Heart right ventricle (tissue), 16 donors: ENCODE measurements around the gene GMFB. TPM values are rescaled to one million over a fixed set of nuclear protein-coding genes. Genes with fewer than 3 reads are reported as not detected.

Experiments used
- ATAC-seq, 8 donors: fragments of 200-7000 bp; cut with Tn5 transposase; one replicate each; pipeline ENCODE4 v1.9.1; 2020; ENCODE audit warnings: mild to moderate bottlenecking in 8 of 8, moderate library complexity in 8 of 8, moderate number of reproducible peaks in 1 of 8
- DNase-seq, 2 donors: peaks; one replicate each; pipeline ENCODE4 v3.0.0-alpha.2; 2020
- H3K27ac ChIP-seq, 10 donors: fragments of 200-600 bp; sonication (generic) in 2 of 10; one replicate each; pipeline versions ENCODE4 v1.5.0 to v1.8.0; 2020 to 2022; ENCODE audit warnings: mild to moderate bottlenecking in 3 of 10
- H3K27me3 ChIP-seq, 7 donors: fragments of 200-600 bp; one replicate each; pipeline ENCODE4 v1.8.0; 2021 to 2022; ENCODE audit warnings: mild to moderate bottlenecking in 2 of 7
- H3K36me3 ChIP-seq, 9 donors: fragments of 200-600 bp; sonication (generic) in 1 of 9; one replicate each; pipeline versions ENCODE4 v1.5.0 to v1.8.0; 2020 to 2022; ENCODE audit warnings: mild to moderate bottlenecking in 2 of 9
- H3K4me1 ChIP-seq, 9 donors: fragments of 200-600 bp; sonication (generic) in 1 of 9; one replicate each; pipeline versions ENCODE4 v1.5.0 to v1.8.0; 2020 to 2022; ENCODE audit warnings: mild to moderate bottlenecking in 4 of 9
- H3K4me3 ChIP-seq, 10 donors: fragments of 200-600 bp; sonication (generic) in 2 of 10; one replicate each; pipeline versions ENCODE4 v1.5.0 to v1.8.0; 2020 to 2022; ENCODE audit warnings: mild to moderate bottlenecking in 7 of 10, moderate library complexity in 2 of 10
- H3K9me3 ChIP-seq, 11 donors: fragments of 200-600 bp in 10 of 11; sonication (generic) in 2 of 11; one replicate each; pipeline versions ENCODE4 v1.5.0 to v1.8.0; 2013 to 2022; ENCODE audit warnings: mild to moderate bottlenecking in 2 of 11, control low read depth in 1 of 11, moderate library complexity in 1 of 11
- CTCF ChIP-seq, 9 donors: fragments of 200-600 bp; sonication (generic) in 2 of 9; IDR thresholded peaks; one replicate each; pipeline versions ENCODE4 v1.5.0 to v1.8.0; 2021 to 2022; ENCODE audit warnings: antibody characterized with exemption in 9 of 9, mild to moderate bottlenecking in 5 of 9, moderate library complexity in 1 of 9
- WGBS, 2 donors: extraction: QIAGEN DNeasy Blood & Tissue Kit; methylation state at CpG; one replicate each; pipeline ENCODE4 v1.1.7; 2013; ENCODE audit warnings: inconsistent platforms in 1 of 2; 5-methylcytosine and 5-hydroxymethylcytosine counted together
- intact Hi-C, 10 donors: fragments of 100-400 bp; cut with DNase I; formaldehyde crosslinking; loops; one replicate each; pipeline versions ENCODE4 v1.11.1 to v1.14.2; 2022
- polyA plus RNA-seq, 2 donors: library from polyadenylated mRNA; stranded (reverse); fragments of 200-250 nt; gene quantifications; one replicate each; pipeline ENCODE4 v1.2.3, GENCODE V29; 2013
- total RNA-seq, 10 donors: library from RNA; stranded (reverse); fragmentation: NEBNext Ultra II Directional in 3 of 10; extraction: Animal tissue kit (Norgen Biotek cat#: 25700) in 3 of 10; gene quantifications; one replicate each; pipeline versions ENCODE4 v1.2.1 to v1.2.4, GENCODE V29; 2021 to 2023
- donor health status: Arrhythmogenic right ventricular cardiomyopathy.
- donor health status: ischemic (EF 13 %, LVEDD 7.1; RV severe dilation, severe dysfunction).
- donor health status: healthy with polysubstance abuse.
- donor health status: DM: no; HTN: yes; CAD: no.
- donor health status: DM: no; HTN: no; CAD: no.
- donor health status: ischemic (EF 25% LVEDD 6.9; RV normal size, moderate dysfunction).
- donor health status: ischemic (EF 25% LVEDD 5.7; RV mildly dilated, moderate dysfunction).
- donor health status: healthy.
- donor health status: DM: yes; HTN: yes; CAD: no.
- donor health status: Ischemic cardiomyopathy.
- donor health status: ischemic (EF 35%, LVEDD 5.7; RV mildly dilated, moderate dysfunction).
- donor health status: nonischemic (EF 11% LVEDD 7.7; RV severe dilation, severe dysfunction).
- donor health status: DM: yes; HTN: yes; CAD: no.
- donor health status: PGD.
- donor health status: ischemic (EF 29% LVEDD 5.4; RV normal size, mild dysfunction).
- donor health status: nonischemic (EF 23%, LVEDD 6.1; RV moderate dilation, normal function).

GMFB gene
- total and polyA plus RNA-seq, 12 donors = 9.1 to 30.5 (median 19.6) TPM

GRCh38 chr14:54501480-54501879, 12.7 kb upstream of the GMFB start:
- Histone ChIP-seq H3K9me3 (no peaks in the 10 kb centered on the region), H3K4me1 (peaks cover 0 to 33% (median 0%) of the 10 kb centered on the region in 9 donors), H3K4me3 (no peak overlapping the region), H3K27me3 (peaks cover 0 to 3% (median 0%) of the 10 kb centered on the region in 7 donors), H3K27ac (no peak overlapping the region), H3K36me3 (no peaks in the 10 kb centered on the region)
- intact Hi-C loops = no loop called here
- ATAC-seq = no peak
- TF ChIP-seq CTCF (IDR thresholded peaks at IDR 0.05) = no peak
- no peak for DNase-seq
- WGBS, 2 donors = 87 to 92% methylated on average over 3 of the region's 3 CpGs

DNA sequence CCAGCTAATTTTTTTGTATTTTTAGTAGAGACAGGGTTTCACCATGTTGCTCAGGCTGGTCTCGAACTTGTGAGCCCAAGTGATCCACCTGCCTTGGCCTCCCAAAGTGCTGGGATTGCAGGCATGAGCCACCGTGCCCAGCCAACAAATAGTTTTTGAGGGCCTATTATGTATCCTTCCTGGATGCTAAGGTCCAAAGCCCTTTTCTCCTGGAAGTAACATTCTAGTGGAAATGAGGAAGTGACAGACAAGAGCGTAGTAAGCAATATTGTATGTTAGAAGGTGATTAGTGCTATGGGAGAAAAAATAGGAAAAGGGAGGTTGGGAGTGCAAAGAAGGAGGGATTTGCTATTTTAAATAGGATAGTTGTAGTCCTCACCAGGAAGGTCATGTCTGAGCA, 12.0 kb upstream of the GMFB start:
- 85 to 86% methylated on average over 3 of the region's 3 CpGs for WGBS, 2 donors
- peaks cover 0 to 33% (median 0%) of the 10 kb centered on the region in 9 donors for H3K4me1 ChIP-seq
- no peaks in the 10 kb centered on the region for H3K36me3 ChIP-seq
- H3K4me3 ChIP-seq = no peak overlapping the region
- intact Hi-C loops = no loop called here
- peaks cover 0 to 3% (median 0%) of the 10 kb centered on the region in 7 donors for H3K27me3 ChIP-seq
- DNase-seq = no peak
- ATAC-seq = no peak
- no peaks in the 10 kb centered on the region for H3K9me3 ChIP-seq
- H3K27ac ChIP-seq = no peak overlapping the region
- TF ChIP-seq CTCF (IDR thresholded peaks at IDR 0.05) = no peak

GRCh38 chr14:54498579-54498978, 9.8 kb upstream of the GMFB start:
- Histone ChIP-seq H3K9me3 (no peaks in the 10 kb centered on the region), H3K27ac (peak overlapping the region in 6 of 10 donors; percentile 23 to 74 (median 67)), H3K4me3 (peak overlapping the region in 1 of 10 donors; percentile 23), H3K36me3 (no peaks in the 10 kb centered on the region), H3K4me1 (peaks cover 0 to 30% (median 0%) of the 10 kb centered on the region in 9 donors), H3K27me3 (peaks cover 0 to 3% (median 0%) of the 10 kb centered on the region in 7 donors)
- intact Hi-C loops = no loop called here
- WGBS, 2 donors = 28 to 33% methylated on average over 7 of the region's 7 CpGs
- ATAC-seq (peak in 6 of 8 donors; percentile 11 to 58 (median 40)), DNase-seq (no peak)
- TF ChIP-seq CTCF (IDR thresholded peaks at IDR 0.05) = no peak

- peaks cover 0 to 3% (median 0%) of the 10 kb centered on the region in 7 donors for H3K27me3 ChIP-seq
- peaks cover 0 to 26% (median 0%) of the 10 kb centered on the region in 9 donors for H3K4me1 ChIP-seq
- peak in 6 of 8 donors; percentile 34 to 53 (median 44) for ATAC-seq
- peak overlapping the region in 1 of 10 donors; percentile 23 for H3K4me3 ChIP-seq
- no peaks in the 10 kb centered on the region for H3K9me3 ChIP-seq
- WGBS, 2 donors = 56 to 59% methylated on average over 5 of the region's 5 CpGs
- no peaks in the 10 kb centered on the region for H3K36me3 ChIP-seq
- intact Hi-C loops = no loop called here
- H3K27ac ChIP-seq = peak overlapping the region in 6 of 10 donors; percentile 23 to 74 (median 67)
- TF ChIP-seq CTCF (IDR thresholded peaks at IDR 0.05) = no peak
- no peak for DNase-seq
These were observed 9.3 kb upstream of the GMFB start for GRCh38 chr14:54498095-54498531.
